LNCaP clone FGC (cell line): ENCODE measurements around the gene SIAH1.
"Not testable (repeated sequence)": the region's sequence is repeated elsewhere in the genome, so short reads cannot be mapped to it uniquely, and the experiment has no call there.

Experiments
- DNase-seq: peaks from one replicate; pipeline ENCODE4 v3.0.0-alpha.2; 2011; ENCODE audit warnings: low read depth
- H3K4me3 ChIP-seq: 2 replicates; pipeline ENCODE4 v1.5.1; 2011; ENCODE audit warnings: mild to moderate bottlenecking, low read depth, low read length, control low read depth
- CTCF ChIP-seq: IDR thresholded peaks from 2 replicates; pipeline ENCODE4 v1.5.1; 2012; ENCODE audit warnings: mild to moderate bottlenecking; ENCODE audit not compliant: control insufficient read depth, insufficient read depth; ENCODE audit errors: extremely low read depth

Gene SIAH1

GRCh38 chr16:48381201-48381600 lies 4.0 kb downstream of the SIAH1 start:
- TF ChIP-seq CTCF = no peak
- H3K4me3 ChIP-seq = no peak overlapping the region
- DNase-seq = no peak

GRCh38 chr16:48378836-48379235 lies 6.4 kb downstream of the SIAH1 start:
- no peak for DNase-seq
- no peak for TF ChIP-seq CTCF
- no peak overlapping the region for H3K4me3 ChIP-seq

- TF ChIP-seq CTCF = no peak
- H3K4me3 ChIP-seq = no peak overlapping the region
- no peak for DNase-seq
These were observed 6.9 kb downstream of the SIAH1 start for GRCh38 chr16:48378276-48378675.

- DNase-seq, H3K4me3 ChIP-seq: not testable (repeated sequence)
These were observed 7.9 kb downstream of the SIAH1 start for GRCh38 chr16:48377301-48377700.

GRCh38 chr16:48374255-48374654 lies 11.0 kb downstream of the SIAH1 start:
- no peak overlapping the region for H3K4me3 ChIP-seq
- TF ChIP-seq CTCF = no peak
- DNase-seq = no peak

- no peak for TF ChIP-seq CTCF
These were observed 11.8 kb downstream of the SIAH1 start for GRCh38 chr16:48373258-48374029.

GRCh38 chr16:48372744-48373143 lies 12.5 kb downstream of the SIAH1 start:
- no peak for DNase-seq
- no peak for TF ChIP-seq CTCF
- H3K4me3 ChIP-seq = no peak overlapping the region

More at GRCh38 chr16:48373258-48374029, 11.8 kb downstream of the SIAH1 start:
- no peak for DNase-seq
- no peak overlapping the region for H3K4me3 ChIP-seq
